GM23338 (cell line): ENCODE measurements around the gene MAS1L. TPM values are rescaled to one million over a fixed set of nuclear protein-coding genes. Genes with fewer than 3 reads are reported as not detected.

ENCODE experiments used
- CREB1 ChIP-seq: fragments of 250-450 bp; sonication (Bioruptor Pico); IDR thresholded peaks from 2 replicates; pipeline ENCODE4 v1.5.0; 2020; ENCODE audit warnings: low read depth, mild to moderate bottlenecking, moderate library complexity
- EZH2phosphoT487 ChIP-seq: fragments of 200-600 bp; sonication (generic); IDR thresholded peaks from one replicate; pipeline ENCODE4 v1.8.1; 2018; ENCODE audit warnings: antibody characterized with exemption; ENCODE audit not compliant: unreplicated experiment
- JUNB ChIP-seq: IDR thresholded peaks from one replicate; pipeline ENCODE4 v1.6.1; 2016; ENCODE audit warnings: antibody characterized with exemption; ENCODE audit not compliant: unreplicated experiment
- NANOG ChIP-seq: IDR thresholded peaks from 2 replicates; pipeline ENCODE4 v1.6.1; 2016; ENCODE audit warnings: antibody characterized with exemption, borderline replicate concordance
- REST ChIP-seq: IDR thresholded peaks from one replicate; pipeline ENCODE4 v1.6.1; 2018; ENCODE audit warnings: antibody characterized with exemption; ENCODE audit not compliant: unreplicated experiment
- STAT1 ChIP-seq: IDR thresholded peaks from one replicate; pipeline ENCODE4 v1.6.1; 2016; ENCODE audit warnings: antibody characterized with exemption; ENCODE audit not compliant: unreplicated experiment
- ZNF331 ChIP-seq: fragments of 250-450 bp; sonication (Bioruptor Pico); IDR thresholded peaks from 2 replicates; pipeline ENCODE4 v1.5.0; 2020; ENCODE audit warnings: low read depth, mild to moderate bottlenecking, moderate library complexity
- polyA plus RNA-seq: library from polyadenylated mRNA; unstranded; fragments of >200 nt; fragmentation: Nextera tagmentation; extraction: Ambion mirVana; gene quantifications from 2 replicates; pipeline ENCODE4 v1.2.1, GENCODE V29; 2016
- total RNA-seq: library from RNA; depleted of rRNA; stranded (reverse); fragments of >200 nt; shearing (Covaris generic); gene quantifications from 2 replicates; pipeline ENCODE4 v1.2.3, GENCODE V29; 2014
- TF ChIP-seq, protein P1 (sequence below): fragments of 250-450 bp; sonication (Bioruptor Pico); IDR thresholded peaks from 2 replicates; pipeline ENCODE4 v1.5.0; 2020; ENCODE audit warnings: mild to moderate bottlenecking, moderate library complexity

Gene MAS1L
- total and polyA plus RNA-seq, 2 experiments from 2014 or later, result not detected

- TF ChIP-seq, protein P1, sequence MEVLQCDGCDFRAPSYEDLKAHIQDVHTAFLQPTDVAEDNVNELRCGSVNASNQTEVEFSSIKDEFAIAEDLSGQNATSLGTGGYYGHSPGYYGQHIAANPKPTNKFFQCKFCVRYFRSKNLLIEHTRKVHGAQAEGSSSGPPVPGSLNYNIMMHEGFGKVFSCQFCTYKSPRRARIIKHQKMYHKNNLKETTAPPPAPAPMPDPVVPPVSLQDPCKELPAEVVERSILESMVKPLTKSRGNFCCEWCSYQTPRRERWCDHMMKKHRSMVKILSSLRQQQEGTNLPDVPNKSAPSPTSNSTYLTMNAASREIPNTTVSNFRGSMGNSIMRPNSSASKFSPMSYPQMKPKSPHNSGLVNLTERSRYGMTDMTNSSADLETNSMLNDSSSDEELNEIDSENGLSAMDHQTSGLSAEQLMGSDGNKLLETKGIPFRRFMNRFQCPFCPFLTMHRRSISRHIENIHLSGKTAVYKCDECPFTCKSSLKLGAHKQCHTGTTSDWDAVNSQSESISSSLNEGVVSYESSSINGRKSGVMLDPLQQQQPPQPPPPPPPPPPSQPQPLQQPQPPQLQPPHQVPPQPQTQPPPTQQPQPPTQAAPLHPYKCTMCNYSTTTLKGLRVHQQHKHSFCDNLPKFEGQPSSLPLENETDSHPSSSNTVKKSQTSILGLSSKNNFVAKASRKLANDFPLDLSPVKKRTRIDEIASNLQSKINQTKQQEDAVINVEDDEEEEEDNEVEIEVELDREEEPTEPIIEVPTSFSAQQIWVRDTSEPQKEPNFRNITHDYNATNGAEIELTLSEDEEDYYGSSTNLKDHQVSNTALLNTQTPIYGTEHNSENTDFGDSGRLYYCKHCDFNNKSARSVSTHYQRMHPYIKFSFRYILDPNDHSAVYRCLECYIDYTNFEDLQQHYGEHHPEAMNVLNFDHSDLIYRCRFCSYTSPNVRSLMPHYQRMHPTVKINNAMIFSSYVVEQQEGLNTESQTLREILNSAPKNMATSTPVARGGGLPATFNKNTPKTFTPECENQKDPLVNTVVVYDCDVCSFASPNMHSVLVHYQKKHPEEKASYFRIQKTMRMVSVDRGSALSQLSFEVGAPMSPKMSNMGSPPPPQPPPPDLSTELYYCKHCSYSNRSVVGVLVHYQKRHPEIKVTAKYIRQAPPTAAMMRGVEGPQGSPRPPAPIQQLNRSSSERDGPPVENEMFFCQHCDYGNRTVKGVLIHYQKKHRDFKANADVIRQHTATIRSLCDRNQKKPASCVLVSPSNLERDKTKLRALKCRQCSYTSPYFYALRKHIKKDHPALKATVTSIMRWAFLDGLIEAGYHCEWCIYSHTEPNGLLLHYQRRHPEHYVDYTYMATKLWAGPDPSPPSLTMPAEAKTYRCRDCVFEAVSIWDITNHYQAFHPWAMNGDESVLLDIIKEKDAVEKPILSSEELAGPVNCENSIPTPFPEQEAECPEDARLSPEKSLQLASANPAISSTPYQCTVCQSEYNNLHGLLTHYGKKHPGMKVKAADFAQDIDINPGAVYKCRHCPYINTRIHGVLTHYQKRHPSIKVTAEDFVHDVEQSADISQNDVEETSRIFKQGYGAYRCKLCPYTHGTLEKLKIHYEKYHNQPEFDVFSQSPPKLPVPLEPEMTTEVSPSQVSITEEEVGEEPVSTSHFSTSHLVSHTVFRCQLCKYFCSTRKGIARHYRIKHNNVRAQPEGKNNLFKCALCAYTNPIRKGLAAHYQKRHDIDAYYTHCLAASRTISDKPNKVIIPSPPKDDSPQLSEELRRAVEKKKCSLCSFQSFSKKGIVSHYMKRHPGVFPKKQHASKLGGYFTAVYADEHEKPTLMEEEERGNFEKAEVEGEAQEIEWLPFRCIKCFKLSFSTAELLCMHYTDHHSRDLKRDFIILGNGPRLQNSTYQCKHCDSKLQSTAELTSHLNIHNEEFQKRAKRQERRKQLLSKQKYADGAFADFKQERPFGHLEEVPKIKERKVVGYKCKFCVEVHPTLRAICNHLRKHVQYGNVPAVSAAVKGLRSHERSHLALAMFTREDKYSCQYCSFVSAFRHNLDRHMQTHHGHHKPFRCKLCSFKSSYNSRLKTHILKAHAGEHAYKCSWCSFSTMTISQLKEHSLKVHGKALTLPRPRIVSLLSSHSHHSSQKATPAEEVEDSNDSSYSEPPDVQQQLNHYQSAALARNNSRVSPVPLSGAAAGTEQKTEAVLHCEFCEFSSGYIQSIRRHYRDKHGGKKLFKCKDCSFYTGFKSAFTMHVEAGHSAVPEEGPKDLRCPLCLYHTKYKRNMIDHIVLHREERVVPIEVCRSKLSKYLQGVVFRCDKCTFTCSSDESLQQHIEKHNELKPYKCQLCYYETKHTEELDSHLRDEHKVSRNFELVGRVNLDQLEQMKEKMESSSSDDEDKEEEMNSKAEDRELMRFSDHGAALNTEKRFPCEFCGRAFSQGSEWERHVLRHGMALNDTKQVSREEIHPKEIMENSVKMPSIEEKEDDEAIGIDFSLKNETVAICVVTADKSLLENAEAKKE (CRISPR knock-in tag), result no peak
- TF ChIP-seq STAT1 (no peak), NANOG (no peak), EZH2phosphoT487 (no peak), CREB1 (CRISPR knock-in tag) (no peak), ZNF331 (CRISPR knock-in tag) (no peak), REST (no peak), JUNB (no peak)
Observed at GRCh38 chr6:29442719-29443118, 45.0 kb downstream of the MAS1L start (continued).
